Caco-2 (cell line): ENCODE measurements around the gene CTCF. TPM values are rescaled to one million over a fixed set of nuclear protein-coding genes. Genes with fewer than 3 reads are reported as not detected.
A peak's percentile ranks its signal among the peaks of the same experiment; 100 is the strongest.

ENCODE experiments used
- BruUV-seq: library from RNA; stranded (reverse); fragments of 400-500 nt; replicated peaks from 2 replicates; lab custom pipeline; 2021; lab: Mats Ljungman, UMichigan
- CTCF ChIA-PET: fragments of 300-600 bp; sonication (Branson Sonifier 250); formaldehyde crosslinking; loops from one replicate; lab custom pipeline; 2022; ENCODE audit warnings: antibody characterized with exemption; lab: Charles Lee
- POLR2A ChIA-PET: fragments of 300-600 bp; sonication (Branson Sonifier 250); formaldehyde crosslinking; loops from one replicate; lab custom pipeline; 2022; ENCODE audit warnings: antibody characterized with exemption; lab: Charles Lee
- DNase-seq, 2 experiments: peaks; one replicate each; pipeline versions ENCODE4 v3.0.0 to v3.0.0-alpha.2; 2020 to 2022
- H3K27me3 ChIP-seq: replicated peaks from 2 replicates; pipeline ENCODE4 v1.6.0; 2011; ENCODE audit warnings: low read length; ENCODE audit not compliant: control insufficient read depth, insufficient read depth
- H3K36me3 ChIP-seq: 2 replicates; pipeline ENCODE4 v1.5.1; 2011; ENCODE audit warnings: low read length; ENCODE audit not compliant: control insufficient read depth, insufficient read depth
- H3K4me1 ChIP-seq: fragments of 250-450 bp; sonication (Bioruptor Pico); 2 replicates; pipeline ENCODE4 v1.5.1; 2020; ENCODE audit warnings: mild to moderate bottlenecking
- H3K4me3 ChIP-seq: 2 replicates; pipeline ENCODE4 v1.5.1; 2011; ENCODE audit warnings: low read depth, mild to moderate bottlenecking, control low read depth, low read length
- H3K9me3 ChIP-seq: fragments of 250-450 bp; sonication (Bioruptor Pico); 2 replicates; pipeline ENCODE4 v1.5.1; 2020; ENCODE audit warnings: mild to moderate bottlenecking, moderate library complexity
- H3K27ac Mint-ChIP-seq: one replicate; pipeline ENCODE4 v1.8.0; 2022; ENCODE audit warnings: mixed read lengths; ENCODE audit not compliant: unreplicated experiment
- H3K27me3 Mint-ChIP-seq: one replicate; pipeline ENCODE4 v1.8.0; 2022; ENCODE audit warnings: mixed read lengths; ENCODE audit not compliant: insufficient read depth, unreplicated experiment
- H3K36me3 Mint-ChIP-seq: one replicate; pipeline ENCODE4 v1.8.0; 2022; ENCODE audit warnings: mild to moderate bottlenecking, mixed read lengths; ENCODE audit not compliant: insufficient read depth, unreplicated experiment
- H3K4me1 Mint-ChIP-seq: one replicate; pipeline ENCODE4 v1.8.0; 2022; ENCODE audit warnings: low read depth, mixed read lengths; ENCODE audit not compliant: unreplicated experiment
- H3K4me3 Mint-ChIP-seq: one replicate; pipeline ENCODE4 v1.8.0; 2022; ENCODE audit warnings: mild to moderate bottlenecking, moderate library complexity, mixed read lengths; ENCODE audit not compliant: unreplicated experiment
- H3K9me3 Mint-ChIP-seq: one replicate; pipeline ENCODE4 v1.8.0; 2022; ENCODE audit warnings: mixed read lengths; ENCODE audit not compliant: unreplicated experiment
- intact Hi-C: fragments of 100-400 bp; cut with micrococcal nuclease; formaldehyde crosslinking; loops from one replicate; pipeline ENCODE4 v1.10.0; 2022; ENCODE audit not compliant: unreplicated experiment
- total RNA-seq: library from RNA; stranded (reverse); gene quantifications from 2 replicates; pipeline ENCODE4 v1.2.3, GENCODE V29; 2022
- TF ChIP-seq, protein P1 (sequence below), 2 experiments: fragments of 200-600 bp in 1 of 2; IDR thresholded peaks; 1 replicate in 1 of 2; 2 replicates in 1 of 2; pipeline versions ENCODE4 v1.5.1 to v1.8.0; 2011 to 2022; ENCODE audit warnings: antibody characterized with exemption in 1 of 2, control low read depth in 1 of 2, inconsistent platforms in 1 of 2, low read depth in 1 of 2, low read length in 1 of 2, mild to moderate bottlenecking in 1 of 2, moderate library complexity in 1 of 2; ENCODE audit not compliant: insufficient read depth in 1 of 2, severe bottlenecking in 1 of 2, unreplicated experiment in 1 of 2

CTCF gene
- total RNA-seq, 1 experiment from 2014 or later, result 67.8 TPM

DNA sequence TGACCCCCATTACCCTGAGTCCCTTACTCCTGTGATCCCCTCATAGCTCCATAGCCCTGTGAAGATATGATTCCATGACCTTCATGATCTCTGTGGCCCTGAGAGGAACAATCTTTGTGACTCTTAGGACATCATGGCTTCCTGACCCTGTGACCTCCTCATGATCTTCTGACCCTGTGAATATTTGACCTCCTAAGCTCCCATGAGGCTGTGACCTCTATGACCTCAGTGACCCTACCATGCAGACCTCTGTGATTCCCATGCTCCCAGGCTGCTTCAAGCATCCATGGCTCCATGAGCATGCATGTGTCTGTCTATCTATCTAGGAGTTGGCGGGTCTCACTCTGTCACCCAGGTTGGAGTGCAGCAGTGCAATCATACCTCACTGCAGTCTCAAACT is 21.6 kb upstream of the CTCF start:
- DNase-seq, result no peak

DNA sequence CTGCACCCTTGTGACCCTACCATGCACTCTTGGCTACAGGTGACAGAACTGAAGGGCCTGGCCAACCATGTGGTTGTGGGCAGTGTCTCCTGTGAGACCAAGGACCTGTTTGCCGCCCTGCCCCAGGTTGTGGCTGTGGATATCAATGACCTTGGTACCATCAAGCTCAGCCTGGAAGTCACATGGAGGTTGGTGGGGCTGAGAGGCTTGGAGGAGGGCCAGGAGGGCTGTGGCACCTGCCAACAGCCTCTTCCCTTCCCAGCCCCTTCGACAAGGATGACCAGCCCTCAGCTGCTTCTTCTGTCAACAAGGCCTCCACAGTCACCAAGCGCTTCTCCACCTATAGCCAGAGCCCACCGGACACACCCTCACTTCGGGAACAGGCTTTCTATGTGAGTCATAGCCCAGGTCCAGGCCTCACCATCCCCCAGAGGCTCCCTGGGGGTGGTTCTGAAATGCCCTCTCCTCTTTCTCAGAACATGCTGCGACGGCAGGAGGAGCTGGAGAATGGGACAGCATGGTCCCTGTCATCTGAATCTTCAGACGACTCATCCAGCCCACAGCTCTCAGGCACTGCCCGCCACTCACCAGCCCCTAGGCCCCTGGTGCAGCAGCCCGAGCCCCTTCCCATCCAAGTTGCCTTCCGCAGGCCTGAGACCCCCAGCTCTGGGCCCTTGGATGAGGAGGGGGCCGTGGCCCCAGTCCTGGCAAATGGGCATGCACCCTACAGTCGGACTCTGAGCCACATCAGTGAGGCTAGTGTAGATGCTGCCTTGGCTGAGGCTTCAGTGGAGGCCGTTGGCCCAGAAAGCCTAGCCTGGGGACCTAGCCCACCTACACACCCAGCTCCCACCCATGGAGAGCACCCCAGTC is 20.7 kb upstream of the CTCF start:
- Histone ChIP-seq H3K4me3 (no peak overlapping the region), H3K9me3 (no peaks in the 10 kb centered on the region), H3K36me3 (peaks cover 4% of the 10 kb centered on the region), H3K4me1 (peaks cover 20% of the 10 kb centered on the region), H3K27me3 (no peaks in the 10 kb centered on the region)
- POLR2A ChIA-PET, result no interaction called here
- no peaks in the 10 kb centered on the region for H3K27me3 Mint-ChIP-seq
- H3K36me3 Mint-ChIP-seq, result peaks cover 80% of the 10 kb centered on the region
- no peak overlapping the region for H3K4me3 Mint-ChIP-seq
- no peak for DNase-seq
- TF ChIP-seq, protein P1, sequence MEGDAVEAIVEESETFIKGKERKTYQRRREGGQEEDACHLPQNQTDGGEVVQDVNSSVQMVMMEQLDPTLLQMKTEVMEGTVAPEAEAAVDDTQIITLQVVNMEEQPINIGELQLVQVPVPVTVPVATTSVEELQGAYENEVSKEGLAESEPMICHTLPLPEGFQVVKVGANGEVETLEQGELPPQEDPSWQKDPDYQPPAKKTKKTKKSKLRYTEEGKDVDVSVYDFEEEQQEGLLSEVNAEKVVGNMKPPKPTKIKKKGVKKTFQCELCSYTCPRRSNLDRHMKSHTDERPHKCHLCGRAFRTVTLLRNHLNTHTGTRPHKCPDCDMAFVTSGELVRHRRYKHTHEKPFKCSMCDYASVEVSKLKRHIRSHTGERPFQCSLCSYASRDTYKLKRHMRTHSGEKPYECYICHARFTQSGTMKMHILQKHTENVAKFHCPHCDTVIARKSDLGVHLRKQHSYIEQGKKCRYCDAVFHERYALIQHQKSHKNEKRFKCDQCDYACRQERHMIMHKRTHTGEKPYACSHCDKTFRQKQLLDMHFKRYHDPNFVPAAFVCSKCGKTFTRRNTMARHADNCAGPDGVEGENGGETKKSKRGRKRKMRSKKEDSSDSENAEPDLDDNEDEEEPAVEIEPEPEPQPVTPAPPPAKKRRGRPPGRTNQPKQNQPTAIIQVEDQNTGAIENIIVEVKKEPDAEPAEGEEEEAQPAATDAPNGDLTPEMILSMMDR (IDR thresholded peaks at IDR 0.05; ENCODE audit: insufficient read depth in 1 of 2, low read depth in 1 of 2, low read length in 1 of 2, severe bottlenecking in 1 of 2, unreplicated experiment in 1 of 2), result no peak
- peak overlapping the region; percentile 7 for H3K27ac Mint-ChIP-seq
- CTCF ChIA-PET, result interaction anchor here (0.6 to 1.1 kb wide), 3 partner anchors 20 to 51 kb away, joined by 3 to 6 read pairs (median 4); no protein-coding TSS in a partner anchor
- H3K4me1 Mint-ChIP-seq, result peaks cover 15% of the 10 kb centered on the region
- intact Hi-C loops, result no loop called here
- H3K9me3 Mint-ChIP-seq, result no peaks in the 10 kb centered on the region
- no TSS peak for BruUV-seq

More for the DNA sequence above, 21.6 kb upstream of the CTCF start:
- H3K4me1 Mint-ChIP-seq, result peaks cover 21% of the 10 kb centered on the region
- POLR2A ChIA-PET, result no interaction called here
- no TSS peak for BruUV-seq
- no peak overlapping the region for H3K27ac Mint-ChIP-seq
- H3K36me3 ChIP-seq, result peaks cover 4% of the 10 kb centered on the region
- no peaks in the 10 kb centered on the region for H3K27me3 Mint-ChIP-seq
- H3K4me3 ChIP-seq, result no peak overlapping the region
- no peak overlapping the region for H3K4me3 Mint-ChIP-seq
- intact Hi-C loops, result no loop called here
- H3K36me3 Mint-ChIP-seq, result peaks cover 75% of the 10 kb centered on the region
- H3K4me1 ChIP-seq, result peaks cover 22% of the 10 kb centered on the region
- H3K9me3 ChIP-seq, result no peaks in the 10 kb centered on the region
- H3K9me3 Mint-ChIP-seq, result no peaks in the 10 kb centered on the region
- H3K27me3 ChIP-seq, result no peaks in the 10 kb centered on the region
- CTCF ChIA-PET, result interaction anchor here (1.0 to 1.1 kb wide), 2 partner anchors 11 to 19 kb away, joined by 3 to 6 read pairs; no protein-coding TSS in a partner anchor
- TF ChIP-seq, protein P1 (IDR thresholded peaks at IDR 0.05; ENCODE audit: insufficient read depth in 1 of 2, low read depth in 1 of 2, low read length in 1 of 2, severe bottlenecking in 1 of 2, unreplicated experiment in 1 of 2), result no peak

DNA sequence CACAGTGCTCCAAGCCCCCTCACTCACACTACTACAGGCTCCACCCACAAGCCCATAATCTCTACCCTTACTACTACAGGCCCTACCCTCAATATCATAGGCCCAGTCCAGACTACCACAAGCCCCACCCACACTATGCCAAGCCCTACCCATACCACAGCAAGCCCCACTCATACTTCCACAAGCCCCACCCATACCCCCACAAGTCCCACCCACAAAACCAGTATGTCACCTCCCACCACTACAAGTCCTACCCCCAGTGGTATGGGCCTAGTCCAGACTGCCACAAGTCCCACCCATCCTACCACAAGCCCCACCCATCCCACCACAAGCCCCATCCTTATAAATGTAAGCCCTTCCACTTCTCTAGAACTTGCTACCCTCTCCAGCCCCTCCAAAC is 19.9 kb upstream of the CTCF start:
- Mint-ChIP-seq H3K27me3 (no peaks in the 10 kb centered on the region), H3K9me3 (no peaks in the 10 kb centered on the region), H3K4me1 (peaks cover 14% of the 10 kb centered on the region), H3K36me3 (peaks cover 78% of the 10 kb centered on the region), H3K27ac (peak overlapping the region; percentile 7), H3K4me3 (no peak overlapping the region)
- DNase-seq, result peak; percentile 47 to 74
- Histone ChIP-seq H3K36me3 (peaks cover 4% of the 10 kb centered on the region), H3K4me1 (peaks cover 16% of the 10 kb centered on the region), H3K27me3 (no peaks in the 10 kb centered on the region), H3K9me3 (no peaks in the 10 kb centered on the region), H3K4me3 (no peak overlapping the region)
- TF ChIP-seq, protein P1 (IDR thresholded peaks at IDR 0.05; ENCODE audit: insufficient read depth in 1 of 2, low read depth in 1 of 2, low read length in 1 of 2, severe bottlenecking in 1 of 2, unreplicated experiment in 1 of 2), result no peak
- intact Hi-C loops, result no loop called here
- no TSS peak for BruUV-seq
- POLR2A ChIA-PET, result no interaction called here
- CTCF ChIA-PET, result interaction anchor here (0.8 kb wide), 1 partner anchor 21 kb away, joined by 3 read pairs; no protein-coding TSS in a partner anchor
